Tibial artery (tissue), 4 donors: ENCODE results near the gene SIK2.
A peak's percentile ranks its signal among the peaks of the same experiment; 100 is the strongest.

Experiments
- DNase-seq, 2 donors: peaks; one replicate each; pipeline ENCODE4 v3.0.0-alpha.2; 2019
- H3K27ac ChIP-seq, 2 donors: fragments of 200-600 bp; sonication (generic) in 1 of 2; 1 replicate in 1 of 2; 2 replicates in 1 of 2; pipeline ENCODE4 v1.5.1; 2018 to 2019; ENCODE audit warnings: mild to moderate bottlenecking in 1 of 2
- H3K27me3 ChIP-seq, 2 donors: fragments of 200-600 bp; sonication (generic) in 1 of 2; one replicate each; pipeline versions ENCODE4 v1.5.1 to v1.6.0; 2016 to 2019
- H3K36me3 ChIP-seq, 3 donors: fragments of 200-600 bp; sonication (generic) in 2 of 3; one replicate each; pipeline ENCODE4 v1.5.1; 2016 to 2019; ENCODE audit warnings: mild to moderate bottlenecking in 2 of 3
- H3K4me1 ChIP-seq, 4 donors: fragments of 200-600 bp; sonication (generic) in 2 of 4; 1 replicate in 3 of 4; 2 replicates in 1 of 4; pipeline ENCODE4 v1.5.1; 2016 to 2019
- H3K4me3 ChIP-seq, 2 donors: fragments of 200-600 bp; sonication (generic) in 1 of 2; 1 replicate in 1 of 2; 2 replicates in 1 of 2; pipeline ENCODE4 v1.5.1; 2018 to 2019; ENCODE audit warnings: mild to moderate bottlenecking in 2 of 2
- H3K9me3 ChIP-seq, 3 donors: fragments of 200-600 bp; sonication (generic) in 1 of 3; one replicate each; pipeline ENCODE4 v1.5.1; 2016 to 2019
- CTCF ChIP-seq, 2 experiments: fragments of 200-600 bp in 1 of 2; fragments of 450-650 bp in 1 of 2; IDR thresholded peaks; one replicate each; pipeline ENCODE4 v1.5.1; 2017 to 2019; ENCODE audit warnings: antibody characterized with exemption in 2 of 2, mild to moderate bottlenecking in 1 of 2, moderate library complexity in 1 of 2
- intact Hi-C: fragments of 100-400 bp; cut with DNase I; formaldehyde crosslinking; loops from one replicate; pipeline ENCODE4 v1.15.0; 2023; ENCODE audit warnings: low total_unique reads

The SIK2 gene

GRCh38 chr11:111718859-111719258 lies 116.6 kb downstream of the SIK2 start:
- DNase-seq, result no peak
- TF ChIP-seq CTCF (IDR thresholded peaks at IDR 0.05), result no peak
- intact Hi-C loops, result no loop called here

DNA sequence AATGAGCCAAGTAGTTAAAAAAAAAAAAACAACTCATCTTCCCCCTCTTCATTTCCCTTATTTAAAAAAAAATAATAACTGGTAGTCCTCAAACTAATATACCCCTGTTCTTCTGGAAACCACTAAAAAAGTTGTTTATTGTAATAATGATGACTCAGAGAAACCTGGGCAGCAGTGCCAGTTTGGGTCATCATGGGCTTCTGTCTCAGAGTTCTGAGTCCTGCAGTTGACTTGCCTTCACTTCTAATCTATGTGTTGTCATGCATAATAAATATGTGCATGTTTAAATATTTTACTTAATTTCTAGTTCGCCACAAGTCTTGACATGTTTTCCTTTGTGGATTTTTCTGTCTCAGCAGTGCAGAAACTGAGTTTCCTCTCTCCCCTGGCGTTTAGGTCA lies 117.1 kb downstream of the SIK2 start:
- no peak for TF ChIP-seq CTCF (IDR thresholded peaks at IDR 0.05)
- Histone ChIP-seq H3K4me1 (peaks cover 0 to 18% (median 8%) of the 10 kb centered on the region in 4 donors), H3K27ac (no peak overlapping the region), H3K36me3 (peaks cover 48 to 65% (median 49%) of the 10 kb centered on the region in 3 donors), H3K4me3 (no peak overlapping the region), H3K9me3 (no peaks in the 10 kb centered on the region), H3K27me3 (no peaks in the 10 kb centered on the region)
- no peak for DNase-seq
- intact Hi-C loops, result no loop called here

More at GRCh38 chr11:111718859-111719258, 116.6 kb downstream of the SIK2 start:
- H3K27me3 ChIP-seq, result no peaks in the 10 kb centered on the region
- no peaks in the 10 kb centered on the region for H3K9me3 ChIP-seq
- H3K4me3 ChIP-seq, result no peak overlapping the region
- H3K4me1 ChIP-seq, result peaks cover 0 to 18% (median 8%) of the 10 kb centered on the region in 4 donors
- H3K27ac ChIP-seq, result peak overlapping the region; percentile 45 to 66
- H3K36me3 ChIP-seq, result peaks cover 43 to 65% (median 44%) of the 10 kb centered on the region in 3 donors

GRCh38 chr11:111720801-111721494 lies 118.7 kb downstream of the SIK2 start:
- Histone ChIP-seq H3K9me3 (no peaks in the 10 kb centered on the region), H3K27me3 (no peaks in the 10 kb centered on the region), H3K27ac (no peak overlapping the region), H3K4me3 (no peak overlapping the region), H3K4me1 (peaks cover 0 to 18% (median 8%) of the 10 kb centered on the region in 4 donors), H3K36me3 (peaks cover 62 to 73% (median 63%) of the 10 kb centered on the region in 3 donors)
- intact Hi-C loops, result no loop called here
- TF ChIP-seq CTCF (IDR thresholded peaks at IDR 0.05), result no peak
- DNase-seq, result no peak

GRCh38 chr11:111722501-111722900 lies 120.3 kb downstream of the SIK2 start:
- intact Hi-C loops, result no loop called here
- no peak for DNase-seq

DNA sequence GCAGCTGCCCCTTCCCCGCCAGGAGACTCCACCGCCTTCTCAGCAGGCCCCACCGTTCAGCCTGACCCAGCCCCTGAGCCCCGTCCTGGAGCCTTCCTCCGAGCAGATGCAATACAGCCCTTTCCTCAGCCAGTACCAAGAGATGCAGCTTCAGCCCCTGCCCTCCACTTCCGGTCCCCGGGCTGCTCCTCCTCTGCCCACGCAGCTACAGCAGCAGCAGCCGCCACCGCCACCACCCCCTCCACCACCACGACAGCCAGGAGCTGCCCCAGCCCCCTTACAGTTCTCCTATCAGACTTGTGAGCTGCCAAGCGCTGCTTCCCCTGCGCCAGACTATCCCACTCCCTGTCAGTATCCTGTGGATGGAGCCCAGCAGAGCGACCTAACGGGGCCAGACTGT lies 121.3 kb downstream of the SIK2 start:
- intact Hi-C loops, result no loop called here
- no peak for TF ChIP-seq CTCF (IDR thresholded peaks at IDR 0.05)
- Histone ChIP-seq H3K27me3 (no peaks in the 10 kb centered on the region), H3K9me3 (no peaks in the 10 kb centered on the region), H3K36me3 (peaks cover 65 to 91% (median 79%) of the 10 kb centered on the region in 3 donors), H3K4me1 (peaks cover 0 to 6% (median 5%) of the 10 kb centered on the region in 4 donors), H3K27ac (no peak overlapping the region), H3K4me3 (no peak overlapping the region)
- DNase-seq, result no peak

More at GRCh38 chr11:111722501-111722900, 120.3 kb downstream of the SIK2 start:
- Histone ChIP-seq H3K27me3 (no peaks in the 10 kb centered on the region), H3K9me3 (no peaks in the 10 kb centered on the region), H3K27ac (no peak overlapping the region), H3K4me3 (no peak overlapping the region), H3K4me1 (peaks cover 0 to 17% (median 8%) of the 10 kb centered on the region in 4 donors), H3K36me3 (peaks cover 65 to 82% (median 78%) of the 10 kb centered on the region in 3 donors)
- TF ChIP-seq CTCF (IDR thresholded peaks at IDR 0.05), result no peak
